Measurements from ENCODE around the gene AMFR. TPM values are rescaled to one million over a fixed set of nuclear protein-coding genes. Genes with fewer than 3 reads are reported as not detected.

AMFR gene
- total RNA-seq, 2 donors from 2014 or later = 68.7 to 92.4 TPM

- no peak for DNase-seq
- no peaks in the 10 kb centered on the region for H3K36me3 ChIP-seq
- H3K9me3 ChIP-seq = no peaks in the 10 kb centered on the region
- no peak overlapping the region for H3K4me3 ChIP-seq
- H3K9ac ChIP-seq (ENCODE audit: low read depth in 2 of 2, low read length in 2 of 2) = no peak overlapping the region
- intact Hi-C loops (cut with DNase I) = no loop called here
- H3K27ac ChIP-seq = no peak overlapping the region
- H3K27me3 ChIP-seq = no peaks in the 10 kb centered on the region
- no peaks in the 10 kb centered on the region for H3K4me1 ChIP-seq
- TF ChIP-seq, protein P1, sequence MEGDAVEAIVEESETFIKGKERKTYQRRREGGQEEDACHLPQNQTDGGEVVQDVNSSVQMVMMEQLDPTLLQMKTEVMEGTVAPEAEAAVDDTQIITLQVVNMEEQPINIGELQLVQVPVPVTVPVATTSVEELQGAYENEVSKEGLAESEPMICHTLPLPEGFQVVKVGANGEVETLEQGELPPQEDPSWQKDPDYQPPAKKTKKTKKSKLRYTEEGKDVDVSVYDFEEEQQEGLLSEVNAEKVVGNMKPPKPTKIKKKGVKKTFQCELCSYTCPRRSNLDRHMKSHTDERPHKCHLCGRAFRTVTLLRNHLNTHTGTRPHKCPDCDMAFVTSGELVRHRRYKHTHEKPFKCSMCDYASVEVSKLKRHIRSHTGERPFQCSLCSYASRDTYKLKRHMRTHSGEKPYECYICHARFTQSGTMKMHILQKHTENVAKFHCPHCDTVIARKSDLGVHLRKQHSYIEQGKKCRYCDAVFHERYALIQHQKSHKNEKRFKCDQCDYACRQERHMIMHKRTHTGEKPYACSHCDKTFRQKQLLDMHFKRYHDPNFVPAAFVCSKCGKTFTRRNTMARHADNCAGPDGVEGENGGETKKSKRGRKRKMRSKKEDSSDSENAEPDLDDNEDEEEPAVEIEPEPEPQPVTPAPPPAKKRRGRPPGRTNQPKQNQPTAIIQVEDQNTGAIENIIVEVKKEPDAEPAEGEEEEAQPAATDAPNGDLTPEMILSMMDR (IDR thresholded peaks at IDR 0.05) = no peak
Measured at GRCh38 chr16:56331915-56332314, 93.4 kb downstream of the AMFR start.

- no peaks in the 10 kb centered on the region for H3K9me3 ChIP-seq
- no peaks in the 10 kb centered on the region for H3K36me3 ChIP-seq
- intact Hi-C loops (cut with DNase I) = no loop called here
Measured at GRCh38 chr16:56331399-56331798, 93.9 kb downstream of the AMFR start.

DNA sequence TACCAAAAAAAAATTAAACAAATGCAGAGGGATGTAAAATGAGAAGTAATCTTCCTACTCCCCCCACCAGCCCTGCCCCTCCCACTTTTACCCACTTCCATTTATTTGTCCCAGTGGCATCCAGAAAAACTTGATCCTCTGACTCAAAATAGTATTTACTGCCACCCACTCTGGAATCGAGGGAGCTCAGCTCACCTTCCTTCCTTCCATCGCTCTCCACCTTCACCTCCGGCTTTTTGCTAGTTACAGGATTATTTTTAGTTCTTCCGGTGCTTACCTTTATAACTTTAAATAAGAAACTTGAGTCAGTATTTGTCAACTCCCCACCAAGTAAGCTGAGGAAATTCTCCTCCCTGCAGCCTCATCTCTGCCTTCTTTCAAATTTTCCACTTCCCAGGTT is 94.9 kb downstream of the AMFR start:
- no peaks in the 10 kb centered on the region for H3K9me3 ChIP-seq
- H3K4me3 ChIP-seq = no peak overlapping the region
- TF ChIP-seq, protein P1 (IDR thresholded peaks at IDR 0.05) = no peak
- no peak for DNase-seq
- H3K4me1 ChIP-seq = no peaks in the 10 kb centered on the region
- H3K36me3 ChIP-seq = no peaks in the 10 kb centered on the region
- intact Hi-C loops (cut with DNase I) = no loop called here
- no peaks in the 10 kb centered on the region for H3K27me3 ChIP-seq
- no peak overlapping the region for H3K9ac ChIP-seq (ENCODE audit: low read depth in 2 of 2, low read length in 2 of 2)
- H3K27ac ChIP-seq = no peak overlapping the region

More at GRCh38 chr16:56331399-56331798, 93.9 kb downstream of the AMFR start:
- Histone ChIP-seq H3K4me1 (no peaks in the 10 kb centered on the region), H3K27me3 (no peaks in the 10 kb centered on the region), H3K27ac (no peak overlapping the region), H3K9ac (ENCODE audit: low read depth in 2 of 2, low read length in 2 of 2) (no peak overlapping the region), H3K4me3 (no peak overlapping the region)
- TF ChIP-seq, protein P1 (IDR thresholded peaks at IDR 0.05) = no peak
- DNase-seq = no peak

- Histone ChIP-seq H3K27ac (no peak overlapping the region), H3K27me3 (no peaks in the 10 kb centered on the region), H3K4me3 (no peak overlapping the region), H3K36me3 (no peaks in the 10 kb centered on the region), H3K9ac (ENCODE audit: low read depth in 2 of 2, low read length in 2 of 2) (no peak overlapping the region), H3K4me1 (no peaks in the 10 kb centered on the region), H3K9me3 (no peaks in the 10 kb centered on the region)
- intact Hi-C loops (cut with DNase I) = loop anchor here (10.0 kb wide), 1 partner anchor 285 kb away; no protein-coding TSS in a partner anchor
- DNase-seq = no peak
- TF ChIP-seq, protein P1 (IDR thresholded peaks at IDR 0.05) = no peak
Measured at GRCh38 chr16:56329887-56330286, 95.5 kb downstream of the AMFR start.

DNA sequence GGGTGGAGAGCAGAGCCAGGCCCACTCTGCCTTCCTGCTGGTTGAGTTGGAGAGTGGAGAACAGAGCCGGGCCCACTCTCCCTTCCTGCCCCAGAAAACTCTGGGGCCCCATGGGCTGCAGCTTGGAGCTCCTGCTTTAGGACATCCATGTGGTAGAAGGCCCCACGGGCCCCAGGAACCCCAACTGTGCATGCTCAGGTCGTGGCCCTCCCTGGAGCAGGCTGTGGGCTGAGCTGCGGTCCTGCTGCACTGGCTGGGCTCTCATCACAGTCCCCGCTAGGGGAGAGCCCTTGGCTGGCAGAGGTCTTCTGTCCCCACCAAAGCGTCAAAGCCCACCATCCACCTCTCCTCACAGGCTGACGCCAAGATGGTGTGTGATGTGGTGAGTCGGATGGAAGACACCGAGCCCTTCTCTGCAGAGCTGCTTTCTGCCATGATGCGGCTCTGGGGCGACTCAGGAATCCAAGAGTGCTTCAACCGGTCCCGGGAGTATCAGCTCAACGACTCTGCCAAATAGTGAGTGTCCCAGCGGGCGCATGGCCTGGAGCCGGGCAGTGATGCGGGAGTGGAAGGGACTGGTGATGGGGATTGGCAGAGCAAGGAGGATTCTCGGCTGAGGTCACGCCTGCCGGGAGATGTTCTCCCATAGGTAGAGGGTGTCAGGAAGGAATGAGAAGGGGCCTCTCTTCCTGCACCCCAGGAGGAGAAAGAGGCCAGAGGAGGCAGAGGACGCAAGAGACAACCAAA is 96.9 kb downstream of the AMFR start:
- H3K9ac ChIP-seq (ENCODE audit: low read depth in 2 of 2, low read length in 2 of 2) = no peak overlapping the region
- no peak overlapping the region for H3K4me3 ChIP-seq
- intact Hi-C loops (cut with DNase I) = loop anchor here (10.0 kb wide), 1 partner anchor 284 kb away; no protein-coding TSS in a partner anchor
- H3K27me3 ChIP-seq = no peaks in the 10 kb centered on the region
- H3K36me3 ChIP-seq = no peaks in the 10 kb centered on the region
- H3K4me1 ChIP-seq = no peaks in the 10 kb centered on the region
- TF ChIP-seq, protein P1 (IDR thresholded peaks at IDR 0.05) = no peak
- no peak for DNase-seq
- no peaks in the 10 kb centered on the region for H3K9me3 ChIP-seq
- no peak overlapping the region for H3K27ac ChIP-seq
